Neural progenitor cell (in vitro differentiated cells): ENCODE results near the gene CFAP45. TPM values are rescaled to one million over a fixed set of nuclear protein-coding genes. Genes with fewer than 3 reads are reported as not detected.

Experiments used
- DNase-seq: peaks from one replicate; pipeline ENCODE4 v3.0.0-alpha.2; 2016; ENCODE audit warnings: low spot score
- H2AFZ ChIP-seq: fragments of 200-600 bp; sonication (generic); replicated peaks from 2 replicates; pipeline ENCODE4 v1.6.1; 2016; ENCODE audit warnings: antibody characterized with exemption
- H3F3A ChIP-seq: fragments of 200-600 bp; sonication (generic); 2 replicates; pipeline ENCODE4 v1.6.1; 2016; ENCODE audit warnings: antibody characterized with exemption, low read depth
- H3K27ac ChIP-seq: fragments of 200-600 bp; sonication (generic); 2 replicates; pipeline ENCODE4 v1.5.1; 2016; ENCODE audit warnings: mild to moderate bottlenecking
- H3K27me3 ChIP-seq: fragments of 200-600 bp; sonication (generic); 2 replicates; pipeline ENCODE4 v1.6.1; 2016; ENCODE audit warnings: mild to moderate bottlenecking, moderate library complexity
- H3K36me3 ChIP-seq: fragments of 200-600 bp; sonication (generic); 2 replicates; pipeline ENCODE4 v1.5.1; 2016
- H3K4me1 ChIP-seq: fragments of 200-600 bp; sonication (generic); 2 replicates; pipeline ENCODE4 v1.6.1; 2016; ENCODE audit warnings: mixed run types
- H3K4me2 ChIP-seq: fragments of 200-600 bp; sonication (generic); 2 replicates; pipeline ENCODE4 v1.6.1; 2016
- H3K4me3 ChIP-seq: fragments of 200-600 bp; sonication (generic); 2 replicates; pipeline ENCODE4 v1.5.1; 2016
- H3K79me2 ChIP-seq: fragments of 200-600 bp; sonication (generic); 2 replicates; pipeline ENCODE4 v1.6.1; 2016; ENCODE audit warnings: low read depth
- H3K9ac ChIP-seq: fragments of 200-600 bp; sonication (generic); 2 replicates; pipeline ENCODE4 v1.6.1; 2016
- H3K9me3 ChIP-seq: fragments of 200-600 bp; sonication (generic); 2 replicates; pipeline ENCODE4 v1.5.1; 2016; ENCODE audit warnings: low read depth
- H4K20me1 ChIP-seq: fragments of 200-600 bp; sonication (generic); 2 replicates; pipeline ENCODE4 v1.6.1; 2016; ENCODE audit warnings: low read depth
- H3K27ac Mint-ChIP-seq: 3 replicates; pipeline ENCODE4 v1.8.0; 2021; ENCODE audit warnings: mixed read lengths
- H3K27me3 Mint-ChIP-seq: 2 replicates; pipeline ENCODE4 v1.8.0; 2022; ENCODE audit warnings: low read depth, mild to moderate bottlenecking, inconsistent platforms, moderate library complexity, mixed read lengths; ENCODE audit not compliant: insufficient read depth
- H3K36me3 Mint-ChIP-seq: 3 replicates; pipeline ENCODE4 v1.8.0; 2021; ENCODE audit warnings: mixed read lengths
- H3K4me1 Mint-ChIP-seq: 3 replicates; pipeline ENCODE4 v1.8.0; 2021; ENCODE audit warnings: mixed read lengths
- H3K4me3 Mint-ChIP-seq: 3 replicates; pipeline ENCODE4 v1.8.0; 2021; ENCODE audit warnings: mild to moderate bottlenecking, moderate library complexity, mixed read lengths
- H3K9me3 Mint-ChIP-seq: 3 replicates; pipeline ENCODE4 v1.8.0; 2020; ENCODE audit warnings: mixed read lengths
- CTCF ChIP-seq: fragments of 200-600 bp; sonication (generic); IDR thresholded peaks from 2 replicates; pipeline ENCODE4 v1.5.1; 2017; ENCODE audit warnings: antibody characterized with exemption, mild to moderate bottlenecking
- EZH2 ChIP-seq: fragments of 200-600 bp; sonication (generic); IDR thresholded peaks from 2 replicates; pipeline ENCODE4 v1.6.1; 2017; ENCODE audit warnings: antibody characterized with exemption, mild to moderate bottlenecking, moderate library complexity
- EZH2phosphoT487 ChIP-seq: fragments of 200-600 bp; sonication (generic); IDR thresholded peaks from 2 replicates; pipeline ENCODE4 v1.6.1; 2017; ENCODE audit warnings: antibody characterized with exemption
- total RNA-seq: library from RNA; depleted of rRNA; stranded (reverse); fragments of >200 nt; gene quantifications from 2 replicates; pipeline ENCODE4 v1.2.3, GENCODE V29; 2015; ENCODE audit warnings: low replicate concordance

Gene CFAP45
- total RNA-seq, 1 donor from 2014 or later, result not detected

DNA sequence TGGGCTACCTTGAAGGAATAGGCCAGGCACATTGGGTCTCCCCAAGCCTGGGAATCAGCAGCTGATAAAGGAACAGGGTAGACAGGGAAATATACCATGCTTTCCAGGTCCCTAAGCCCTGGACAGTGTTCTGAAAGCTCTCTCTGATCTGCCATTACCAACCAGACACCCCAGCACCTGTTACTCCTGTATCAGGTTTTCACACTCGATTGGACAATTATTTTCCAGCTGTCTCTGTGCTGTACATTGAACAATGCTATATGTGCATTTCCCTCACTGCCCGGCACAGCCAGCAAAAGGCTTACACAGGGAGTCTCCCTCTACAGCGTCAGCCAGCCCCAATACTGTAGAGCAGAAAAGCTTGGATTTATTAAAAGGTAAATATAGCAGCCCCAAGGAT lies 4.7 kb downstream of the CFAP45 start:
- Histone ChIP-seq H4K20me1 (no peaks in the 10 kb centered on the region), H3K4me1 (peaks cover 5% of the 10 kb centered on the region), H3K9ac (no peak overlapping the region), H3F3A (peaks cover 4% of the 10 kb centered on the region), H3K27me3 (peaks cover 5% of the 10 kb centered on the region), H3K36me3 (no peaks in the 10 kb centered on the region), H3K9me3 (no peaks in the 10 kb centered on the region), H2AFZ (no peak overlapping the region), H3K4me2 (no peak overlapping the region), H3K27ac (no peak overlapping the region), H3K4me3 (no peak overlapping the region), H3K79me2 (no peaks in the 10 kb centered on the region)
- TF ChIP-seq CTCF (no peak), EZH2phosphoT487 (no peak), EZH2 (no peak)
- Mint-ChIP-seq H3K27ac (no peak overlapping the region), H3K4me3 (no peak overlapping the region), H3K27me3 (peaks cover 5% of the 10 kb centered on the region), H3K4me1 (peaks cover 12% of the 10 kb centered on the region), H3K36me3 (no peaks in the 10 kb centered on the region), H3K9me3 (no peaks in the 10 kb centered on the region)
- no peak for DNase-seq

DNA sequence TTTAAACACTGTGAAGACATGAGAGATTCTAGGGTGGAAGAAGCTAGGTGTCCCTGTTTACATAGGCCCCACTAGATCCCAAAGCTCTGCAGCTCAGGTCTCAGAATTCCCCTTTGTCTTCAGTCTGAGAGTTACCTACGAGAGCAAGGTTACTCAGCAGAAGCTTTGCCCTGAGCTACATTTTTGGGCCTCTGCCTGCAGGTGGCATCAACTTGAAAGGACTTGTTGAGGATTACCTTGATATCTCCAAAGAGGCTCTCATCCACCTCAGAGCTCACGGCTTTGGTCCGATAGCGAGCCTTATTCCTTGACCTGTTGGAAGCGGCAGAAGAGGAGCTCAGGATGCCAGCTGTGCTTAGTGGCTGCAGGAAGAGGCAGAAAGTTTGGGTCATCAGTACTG lies 7.0 kb downstream of the CFAP45 start:
- no peaks in the 10 kb centered on the region for H3K36me3 Mint-ChIP-seq

DNA sequence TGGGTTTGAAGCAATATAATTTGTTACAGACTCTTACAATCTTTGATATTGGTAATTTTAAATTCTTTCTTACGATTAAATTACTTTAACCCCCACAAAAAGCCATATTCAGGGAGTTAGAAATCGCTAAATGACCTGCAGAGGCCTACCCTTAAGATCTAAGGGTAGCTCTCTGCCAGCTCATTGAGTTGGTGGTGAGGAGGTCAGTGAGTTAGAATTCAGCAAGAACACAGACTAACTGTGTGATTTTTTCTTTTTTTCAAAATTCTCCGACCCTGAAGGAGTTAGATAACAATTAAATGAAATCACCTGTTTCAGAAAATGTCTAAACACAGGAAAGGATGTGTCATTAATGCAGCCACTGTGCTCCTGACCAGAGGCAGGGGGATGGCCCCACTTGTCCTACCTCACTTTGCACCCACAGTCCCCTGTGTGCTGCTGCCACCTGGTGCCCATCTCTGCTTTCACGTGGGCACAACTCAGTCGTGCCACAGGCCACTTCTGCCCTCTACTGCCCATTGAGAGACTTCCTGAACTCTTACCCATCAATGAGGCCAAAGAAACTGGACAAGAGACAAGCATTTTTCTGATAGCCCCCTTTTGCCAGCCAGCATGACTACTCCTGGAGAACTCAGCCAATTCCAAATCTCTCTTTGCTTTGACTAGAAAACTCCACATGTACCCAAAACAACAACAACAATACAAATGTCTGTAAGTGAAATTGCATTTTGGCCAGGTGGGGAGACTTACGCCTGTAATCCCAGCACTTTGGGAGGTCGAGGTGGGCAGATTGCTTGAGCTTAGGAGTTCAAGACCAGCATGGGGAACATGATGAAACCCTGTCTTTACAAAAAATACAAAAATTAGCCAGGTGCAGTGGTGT lies 8.4 kb downstream of the CFAP45 start:
- H3K36me3 Mint-ChIP-seq, result no peaks in the 10 kb centered on the region
- no peaks in the 10 kb centered on the region for H3K27me3 Mint-ChIP-seq
- peaks cover 11% of the 10 kb centered on the region for H3F3A ChIP-seq
- H3K4me1 ChIP-seq, result no peaks in the 10 kb centered on the region
- no peak overlapping the region for H3K4me2 ChIP-seq
- no peaks in the 10 kb centered on the region for H3K79me2 ChIP-seq
- H3K4me1 Mint-ChIP-seq, result peaks cover 8% of the 10 kb centered on the region
- no peak overlapping the region for H3K9ac ChIP-seq
- TF ChIP-seq CTCF, result peak; percentile 96
- TF ChIP-seq EZH2phosphoT487, result no peak
- no peak overlapping the region for H2AFZ ChIP-seq
- no peaks in the 10 kb centered on the region for H3K9me3 Mint-ChIP-seq
- no peaks in the 10 kb centered on the region for H4K20me1 ChIP-seq
- H3K27me3 ChIP-seq, result no peaks in the 10 kb centered on the region
- no peak overlapping the region for H3K4me3 ChIP-seq
- H3K27ac ChIP-seq, result no peak overlapping the region
- H3K27ac Mint-ChIP-seq, result no peak overlapping the region
- H3K36me3 ChIP-seq, result no peaks in the 10 kb centered on the region
- peak; percentile 88 for DNase-seq
- H3K4me3 Mint-ChIP-seq, result no peak overlapping the region
- no peaks in the 10 kb centered on the region for H3K9me3 ChIP-seq

More for the DNA sequence above, 7.0 kb downstream of the CFAP45 start:
- Histone ChIP-seq H3K27me3 (peaks cover 4% of the 10 kb centered on the region), H3F3A (peaks cover 11% of the 10 kb centered on the region), H3K4me1 (no peaks in the 10 kb centered on the region), H3K27ac (no peak overlapping the region), H3K79me2 (no peaks in the 10 kb centered on the region), H3K4me3 (no peak overlapping the region), H3K9me3 (no peaks in the 10 kb centered on the region), H3K4me2 (no peak overlapping the region), H2AFZ (no peak overlapping the region), H3K36me3 (no peaks in the 10 kb centered on the region), H3K9ac (no peak overlapping the region), H4K20me1 (no peaks in the 10 kb centered on the region)
- H3K27ac Mint-ChIP-seq, result no peak overlapping the region
- peaks cover 2% of the 10 kb centered on the region for H3K27me3 Mint-ChIP-seq
- H3K4me1 Mint-ChIP-seq, result peaks cover 8% of the 10 kb centered on the region
- H3K4me3 Mint-ChIP-seq, result no peak overlapping the region
- TF ChIP-seq EZH2phosphoT487, result no peak
- TF ChIP-seq EZH2, result no peak
- no peak for TF ChIP-seq CTCF
- DNase-seq, result no peak
- H3K9me3 Mint-ChIP-seq, result no peaks in the 10 kb centered on the region
